Measurements from ENCODE around the gene FAR2.

DNA sequence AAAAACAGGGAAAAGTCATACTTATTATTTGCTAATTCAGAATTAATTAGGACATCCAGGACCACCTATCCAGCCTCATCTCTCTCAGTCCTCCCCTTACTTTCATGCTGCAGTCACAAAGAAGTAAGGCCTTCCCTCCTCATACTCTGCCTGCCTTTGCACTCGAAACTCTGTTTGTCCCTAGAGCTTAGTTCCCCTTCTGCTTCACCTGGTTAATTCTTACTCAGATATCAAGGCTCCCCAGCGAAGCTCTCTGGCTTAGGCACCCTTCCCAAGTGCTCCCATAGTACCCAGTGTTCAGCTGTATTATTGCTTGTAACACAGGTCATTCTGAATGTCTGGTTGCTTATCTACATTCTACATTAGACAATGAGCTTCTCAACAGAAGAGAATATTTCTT is 150.6 kb downstream of the FAR2 start:
- TF ChIP-seq NFIC (IDR thresholded peaks at IDR 0.05): no peak
- no peak for TF ChIP-seq CEBPB (IDR thresholded peaks at IDR 0.05)
- TF ChIP-seq EP300 (IDR thresholded peaks at IDR 0.05; ENCODE audit: borderline replicate concordance): no peak
- TF ChIP-seq, protein P1, sequence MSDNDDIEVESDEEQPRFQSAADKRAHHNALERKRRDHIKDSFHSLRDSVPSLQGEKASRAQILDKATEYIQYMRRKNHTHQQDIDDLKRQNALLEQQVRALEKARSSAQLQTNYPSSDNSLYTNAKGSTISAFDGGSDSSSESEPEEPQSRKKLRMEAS (IDR thresholded peaks at IDR 0.05): no peak
- TF ChIP-seq, protein P2, sequence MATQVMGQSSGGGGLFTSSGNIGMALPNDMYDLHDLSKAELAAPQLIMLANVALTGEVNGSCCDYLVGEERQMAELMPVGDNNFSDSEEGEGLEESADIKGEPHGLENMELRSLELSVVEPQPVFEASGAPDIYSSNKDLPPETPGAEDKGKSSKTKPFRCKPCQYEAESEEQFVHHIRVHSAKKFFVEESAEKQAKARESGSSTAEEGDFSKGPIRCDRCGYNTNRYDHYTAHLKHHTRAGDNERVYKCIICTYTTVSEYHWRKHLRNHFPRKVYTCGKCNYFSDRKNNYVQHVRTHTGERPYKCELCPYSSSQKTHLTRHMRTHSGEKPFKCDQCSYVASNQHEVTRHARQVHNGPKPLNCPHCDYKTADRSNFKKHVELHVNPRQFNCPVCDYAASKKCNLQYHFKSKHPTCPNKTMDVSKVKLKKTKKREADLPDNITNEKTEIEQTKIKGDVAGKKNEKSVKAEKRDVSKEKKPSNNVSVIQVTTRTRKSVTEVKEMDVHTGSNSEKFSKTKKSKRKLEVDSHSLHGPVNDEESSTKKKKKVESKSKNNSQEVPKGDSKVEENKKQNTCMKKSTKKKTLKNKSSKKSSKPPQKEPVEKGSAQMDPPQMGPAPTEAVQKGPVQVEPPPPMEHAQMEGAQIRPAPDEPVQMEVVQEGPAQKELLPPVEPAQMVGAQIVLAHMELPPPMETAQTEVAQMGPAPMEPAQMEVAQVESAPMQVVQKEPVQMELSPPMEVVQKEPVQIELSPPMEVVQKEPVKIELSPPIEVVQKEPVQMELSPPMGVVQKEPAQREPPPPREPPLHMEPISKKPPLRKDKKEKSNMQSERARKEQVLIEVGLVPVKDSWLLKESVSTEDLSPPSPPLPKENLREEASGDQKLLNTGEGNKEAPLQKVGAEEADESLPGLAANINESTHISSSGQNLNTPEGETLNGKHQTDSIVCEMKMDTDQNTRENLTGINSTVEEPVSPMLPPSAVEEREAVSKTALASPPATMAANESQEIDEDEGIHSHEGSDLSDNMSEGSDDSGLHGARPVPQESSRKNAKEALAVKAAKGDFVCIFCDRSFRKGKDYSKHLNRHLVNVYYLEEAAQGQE (IDR thresholded peaks at IDR 0.05; ENCODE audit: low read depth): no peak
- TF ChIP-seq TCF12 (IDR thresholded peaks at IDR 0.05; ENCODE audit: low read depth): no peak
- no peak for TF ChIP-seq YY1 (IDR thresholded peaks at IDR 0.05; ENCODE audit: low read depth)
- TF ChIP-seq EGR1 (IDR thresholded peaks at IDR 0.05): no peak
- TF ChIP-seq RAD21 (IDR thresholded peaks at IDR 0.05; ENCODE audit: low read depth): no peak
- TF ChIP-seq CREB1 (IDR thresholded peaks at IDR 0.05; ENCODE audit: low read depth): no peak
- no peak for TF ChIP-seq TAF1 (IDR thresholded peaks at IDR 0.05; ENCODE audit: low read depth)
- no peak for TF ChIP-seq FOXM1 (IDR thresholded peaks at IDR 0.05; ENCODE audit: borderline replicate concordance, low read depth)
- no peak for TF ChIP-seq ZBTB7A (IDR thresholded peaks at IDR 0.05; ENCODE audit: low read depth)
- no peak for TF ChIP-seq TEAD4 (IDR thresholded peaks at IDR 0.05)
